Cortex of kidney (tissue), 1 donor: ENCODE data around the gene PEPD.

Experiments
- DNase-seq: peaks from one replicate; lab custom pipeline; 2025; lab: John Stamatoyannopoulos, UW

The PEPD gene

GRCh38 chr19:33407716-33408115 lies 113.9 kb downstream of the PEPD start:
- no peak for DNase-seq

- DNase-seq, result no peak
Observed at GRCh38 chr19:33407140-33407551, 114.4 kb downstream of the PEPD start.

GRCh38 chr19:33406521-33407139 lies 115.0 kb downstream of the PEPD start:
- DNase-seq, result no peak

GRCh38 chr19:33405553-33406461 lies 115.8 kb downstream of the PEPD start:
- DNase-seq, result no peak

GRCh38 chr19:33405254-33405552 lies 116.4 kb downstream of the PEPD start:
- no peak for DNase-seq

- DNase-seq, result no peak
Observed at GRCh38 chr19:33404506-33405253, 116.9 kb downstream of the PEPD start.

- DNase-seq, result no peak
Observed at GRCh38 chr19:33403973-33404304, 117.7 kb downstream of the PEPD start.

GRCh38 chr19:33403221-33403972 lies 118.2 kb downstream of the PEPD start:
- no peak for DNase-seq

- no peak for DNase-seq
Observed at GRCh38 chr19:33402421-33403220, 119.0 kb downstream of the PEPD start.

GRCh38 chr19:33401683-33402420 lies 119.7 kb downstream of the PEPD start:
- no peak for DNase-seq

- no peak for DNase-seq
Observed at GRCh38 chr19:33400856-33401682, 120.5 kb downstream of the PEPD start.

- no peak for DNase-seq
Observed at GRCh38 chr19:33399745-33400681, 121.6 kb downstream of the PEPD start.

- DNase-seq, result no peak
Observed at GRCh38 chr19:33399081-33399744, 122.4 kb downstream of the PEPD start.

GRCh38 chr19:33398361-33399060 lies 123.1 kb downstream of the PEPD start:
- DNase-seq, result no peak

GRCh38 chr19:33397536-33398360 lies 123.8 kb downstream of the PEPD start:
- no peak for DNase-seq

GRCh38 chr19:33396701-33397535 lies 124.7 kb downstream of the PEPD start:
- DNase-seq, result no peak
